T-helper 17 cell (primary cell): Measurements from ENCODE around the gene RBBP4. TPM values are rescaled to one million over a fixed set of nuclear protein-coding genes. Genes with fewer than 3 reads are reported as not detected.
A peak's percentile ranks its signal among the peaks of the same experiment; 100 is the strongest.
"Not testable (repeated sequence)": the region's sequence is repeated elsewhere in the genome, so short reads cannot be mapped to it uniquely, and the experiment has no call there.

Experiments
- ATAC-seq: fragments of 150-1000 bp; cut with Tn5 transposase; 2 replicates; pipeline ENCODE4 v1.10.0; 2021; ENCODE audit warnings: mild to moderate bottlenecking, moderate library complexity
- DNase-seq, 3 donors: peaks; one replicate each; pipeline versions ENCODE4 v3.0.0 to v3.0.0-alpha.2; 2020 to 2021
- H3K9me3 ChIP-seq: one replicate; pipeline ENCODE4 v1.7.0; 2013; ENCODE audit warnings: low read length, mild to moderate bottlenecking; ENCODE audit not compliant: control insufficient read depth, poor library complexity, severe bottlenecking
- H3K27ac Mint-ChIP-seq: one replicate; pipeline ENCODE4 v1.8.0; 2022; ENCODE audit warnings: mild to moderate bottlenecking, moderate library complexity, mixed read lengths
- H3K27me3 Mint-ChIP-seq: one replicate; pipeline ENCODE4 v1.8.0; 2022; ENCODE audit warnings: mixed read lengths
- H3K36me3 Mint-ChIP-seq: one replicate; pipeline ENCODE4 v1.8.0; 2022; ENCODE audit warnings: low read depth, mixed read lengths
- H3K4me1 Mint-ChIP-seq: one replicate; pipeline ENCODE4 v1.8.0; 2022; ENCODE audit warnings: mild to moderate bottlenecking, mixed read lengths
- H3K4me3 Mint-ChIP-seq: one replicate; pipeline ENCODE4 v1.8.0; 2022; ENCODE audit warnings: mild to moderate bottlenecking, moderate library complexity, mixed read lengths
- total RNA-seq, 4 donors: library from RNA in 2 of 4; stranded (reverse) in 2 of 4; gene quantifications; one replicate each; pipeline ENCODE4 v1.2.3 and lab custom pipeline; 2022 to 2026

Gene RBBP4
- total RNA-seq, 2 donors from 2014 or later: 130 to 152 TPM

DNA sequence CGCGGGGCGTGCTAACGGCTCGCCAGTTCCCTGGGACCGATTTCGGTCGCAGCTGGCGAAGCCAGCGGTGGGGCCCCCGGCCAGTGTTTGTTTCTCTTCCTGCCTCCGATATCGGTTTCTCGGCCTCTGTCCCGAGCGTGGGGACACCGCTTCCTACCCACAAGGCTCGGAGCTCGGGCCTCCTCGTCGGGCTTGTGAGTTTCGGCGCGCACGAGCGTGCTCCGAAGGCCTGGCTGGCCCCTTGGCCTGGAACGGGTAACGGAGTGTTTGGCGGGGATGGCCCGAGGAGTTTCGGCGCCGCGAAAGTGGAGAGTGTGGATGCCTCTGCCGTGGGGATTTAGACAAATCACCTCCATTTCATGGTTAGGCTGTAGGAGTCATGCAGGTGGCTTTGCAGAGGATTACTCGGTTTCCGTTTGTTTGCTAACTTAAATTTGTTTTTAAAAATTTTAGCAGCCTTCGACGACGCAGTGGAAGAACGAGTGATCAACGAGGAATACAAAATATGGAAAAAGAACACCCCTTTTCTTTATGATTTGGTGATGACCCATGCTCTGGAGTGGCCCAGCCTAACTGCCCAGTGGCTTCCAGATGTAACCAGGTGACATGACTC is 559 bp downstream of the RBBP4 start:
- DNase-seq: no peak

DNA sequence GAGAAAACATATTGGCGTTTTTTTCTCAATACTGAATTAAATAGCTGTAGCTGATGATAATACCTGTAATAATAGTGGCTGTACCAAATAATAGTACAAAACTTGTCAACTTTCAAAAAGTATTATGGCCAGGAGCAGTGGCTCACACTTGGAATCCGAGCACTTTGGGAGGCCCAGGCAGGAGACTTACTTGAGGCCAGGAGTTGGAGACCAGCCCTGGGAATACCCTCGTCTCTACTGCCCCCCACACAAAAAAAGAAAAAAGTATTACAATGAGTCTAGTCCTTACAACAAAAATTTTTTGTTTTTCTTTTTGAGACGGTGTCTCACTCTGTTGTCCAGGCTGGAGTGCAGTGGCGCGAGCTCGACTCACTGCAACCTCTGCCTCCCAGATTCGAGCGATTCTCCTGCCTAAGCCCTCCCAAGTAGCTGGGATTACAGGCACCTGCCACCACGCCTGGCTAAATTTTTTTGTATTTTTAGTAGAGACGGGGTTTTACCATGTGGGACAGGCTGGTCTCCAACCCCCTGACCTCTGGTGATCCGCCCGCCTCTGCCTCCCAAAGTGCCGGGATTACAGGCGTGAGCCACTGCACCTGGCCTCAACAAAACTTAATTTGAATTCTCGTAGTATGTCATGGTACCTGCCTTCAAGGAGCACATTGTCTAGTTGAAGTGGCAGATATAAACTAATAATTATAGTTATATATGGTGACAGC is 1.4 kb downstream of the RBBP4 start:
- no peak for DNase-seq
- Mint-ChIP-seq H3K27ac (peak overlapping the region; percentile 99), H3K4me1 (peaks cover 48% of the 10 kb centered on the region), H3K4me3 (peak overlapping the region; percentile 93), H3K36me3 (peaks cover 6% of the 10 kb centered on the region), H3K27me3 (no peaks in the 10 kb centered on the region)
- no peak for ATAC-seq
- no peaks in the 10 kb centered on the region for H3K9me3 ChIP-seq

More for the DNA sequence above, 559 bp downstream of the RBBP4 start:
- H3K4me1 Mint-ChIP-seq: peaks cover 46% of the 10 kb centered on the region
- ATAC-seq: no peak
- H3K9me3 ChIP-seq: no peaks in the 10 kb centered on the region
- no peaks in the 10 kb centered on the region for H3K27me3 Mint-ChIP-seq
- H3K4me3 Mint-ChIP-seq: peak overlapping the region; percentile 93
- H3K36me3 Mint-ChIP-seq: peaks cover 4% of the 10 kb centered on the region
- H3K27ac Mint-ChIP-seq: peak overlapping the region; percentile 99

DNA sequence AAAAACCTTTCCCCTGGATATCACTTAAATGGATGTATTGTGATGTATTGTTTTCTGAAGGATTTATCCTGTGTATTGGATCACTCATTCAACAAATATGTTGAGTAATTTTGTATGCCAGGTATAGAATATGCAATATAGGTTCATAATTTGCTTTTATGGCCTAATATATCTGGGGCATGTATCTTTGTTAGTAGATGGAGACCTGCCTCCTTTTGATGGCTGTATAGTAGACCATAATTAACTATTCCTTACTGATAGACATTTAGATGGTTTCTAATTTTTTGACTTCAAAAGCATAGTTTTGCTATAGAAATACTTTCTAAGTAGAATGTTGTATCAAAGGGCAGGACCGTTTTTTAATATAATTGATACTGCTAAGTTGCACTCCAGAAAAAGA is 8.6 kb downstream of the RBBP4 start:
- ATAC-seq: no peak
- no peak overlapping the region for H3K4me3 Mint-ChIP-seq
- no peaks in the 10 kb centered on the region for H3K9me3 ChIP-seq
- H3K27me3 Mint-ChIP-seq: no peaks in the 10 kb centered on the region
- DNase-seq: no peak
- H3K36me3 Mint-ChIP-seq: peaks cover 9% of the 10 kb centered on the region
- H3K4me1 Mint-ChIP-seq: peaks cover 25% of the 10 kb centered on the region
- no peak overlapping the region for H3K27ac Mint-ChIP-seq

DNA sequence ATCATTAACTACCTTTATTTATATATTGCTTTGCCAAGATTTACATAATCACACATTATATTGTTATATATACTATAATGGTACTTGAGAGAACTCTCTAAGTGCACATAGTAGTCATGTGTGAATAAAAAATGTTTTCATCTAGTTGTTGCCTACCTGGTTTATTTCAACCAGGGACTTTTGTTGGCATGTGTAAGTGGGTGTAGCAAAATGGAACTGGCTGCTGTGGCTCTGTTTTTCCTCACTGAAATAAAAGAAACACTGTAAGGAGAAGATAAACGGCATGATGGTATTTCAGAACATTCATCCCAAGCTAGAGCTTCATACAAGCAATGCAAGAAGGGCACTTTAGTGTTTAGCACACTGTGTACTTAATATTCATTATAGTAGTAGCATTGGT is 14.9 kb downstream of the RBBP4 start:
- H3K36me3 Mint-ChIP-seq: peaks cover 5% of the 10 kb centered on the region
- H3K4me3 Mint-ChIP-seq: no peak overlapping the region
- no peak overlapping the region for H3K27ac Mint-ChIP-seq
- no peaks in the 10 kb centered on the region for H3K9me3 ChIP-seq
- H3K4me1 Mint-ChIP-seq: peaks cover 5% of the 10 kb centered on the region
- DNase-seq (no peak), ATAC-seq (no peak)
- no peaks in the 10 kb centered on the region for H3K27me3 Mint-ChIP-seq

DNA sequence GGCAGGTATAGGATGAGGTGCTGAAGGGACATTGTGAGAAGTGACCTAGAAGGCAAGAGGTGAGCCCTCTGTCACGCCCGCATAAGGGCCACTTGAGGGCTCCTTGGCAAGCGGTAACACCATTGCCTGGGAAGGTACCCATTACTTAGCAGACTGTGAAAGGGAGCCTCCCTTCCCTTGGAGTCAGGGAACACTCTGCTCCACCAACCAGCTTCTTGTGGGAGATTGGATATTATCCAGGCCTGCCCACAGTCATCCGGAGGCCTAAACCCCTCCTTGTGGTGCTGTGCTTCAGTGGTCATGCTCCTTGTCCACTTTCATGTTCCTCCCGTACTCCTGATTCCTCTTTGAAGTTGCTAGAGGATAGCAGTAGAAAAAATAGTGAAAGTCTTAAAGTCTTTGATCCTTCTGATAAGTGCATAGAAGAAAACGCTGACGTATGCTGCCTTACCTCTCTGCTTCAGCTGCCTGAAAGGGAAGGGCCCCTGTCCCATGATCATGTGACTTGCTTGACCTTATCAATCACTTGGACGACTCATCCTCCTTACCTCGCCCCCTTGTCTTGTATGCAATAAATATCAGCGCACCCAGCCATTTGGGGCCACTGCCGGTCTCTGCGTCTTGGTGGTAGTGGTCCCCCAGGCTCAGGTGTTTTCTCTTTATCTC is 16.0 kb downstream of the RBBP4 start:
- no peaks in the 10 kb centered on the region for H3K27me3 Mint-ChIP-seq
- H3K4me1 Mint-ChIP-seq: peaks cover 5% of the 10 kb centered on the region
- no peak for ATAC-seq
- H3K4me3 Mint-ChIP-seq: no peak overlapping the region
- no peak for DNase-seq
- H3K36me3 Mint-ChIP-seq: peaks cover 5% of the 10 kb centered on the region
- H3K27ac Mint-ChIP-seq: no peak overlapping the region
- H3K9me3 ChIP-seq: no peaks in the 10 kb centered on the region

DNA sequence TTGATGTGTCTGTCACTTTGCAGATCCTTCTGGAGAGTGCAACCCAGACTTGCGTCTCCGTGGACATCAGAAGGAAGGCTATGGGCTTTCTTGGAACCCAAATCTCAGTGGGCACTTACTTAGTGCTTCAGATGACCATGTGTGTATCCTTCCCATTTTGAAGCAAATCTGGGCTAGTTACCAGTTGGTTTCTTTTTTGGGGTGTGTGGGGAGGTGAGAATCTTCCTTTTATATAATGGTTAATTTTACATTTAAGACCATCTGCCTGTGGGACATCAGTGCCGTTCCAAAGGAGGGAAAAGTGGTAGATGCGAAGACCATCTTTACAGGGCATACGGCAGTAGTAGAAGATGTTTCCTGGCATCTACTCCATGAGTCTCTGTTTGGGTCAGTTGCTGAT is 17.7 kb downstream of the RBBP4 start:
- not testable (repeated sequence) for DNase-seq, H3K4me3 Mint-ChIP-seq, ATAC-seq, H3K4me1 Mint-ChIP-seq, H3K27me3 Mint-ChIP-seq, H3K9me3 ChIP-seq
- Mint-ChIP-seq H3K36me3 (peaks cover 10% of the 10 kb centered on the region), H3K27ac (peak overlapping the region; percentile 4)

DNA sequence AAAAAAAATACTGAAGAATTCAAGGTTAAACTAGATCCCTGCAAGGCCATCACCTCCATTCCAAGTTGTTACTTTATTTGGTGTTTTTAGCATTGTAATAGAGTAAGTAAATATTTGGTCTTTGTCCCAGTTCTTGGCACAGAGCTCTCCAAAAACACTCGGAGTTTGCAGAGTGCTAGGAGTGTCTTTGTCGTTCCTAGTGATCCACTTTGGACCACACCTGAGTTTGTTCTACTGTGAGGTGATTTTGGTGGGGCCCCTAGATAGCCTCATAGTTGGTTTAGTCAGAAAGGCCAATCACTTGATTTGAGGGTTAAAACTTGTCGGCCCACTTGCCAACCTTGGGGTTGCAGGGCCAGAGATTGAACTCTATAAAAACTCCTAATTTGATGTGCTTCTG is 25.9 kb downstream of the RBBP4 start:
- DNase-seq: no peak
- Mint-ChIP-seq H3K36me3 (peaks cover 7% of the 10 kb centered on the region), H3K27me3 (no peaks in the 10 kb centered on the region), H3K4me3 (no peak overlapping the region), H3K27ac (no peak overlapping the region), H3K4me1 (no peaks in the 10 kb centered on the region)
- ATAC-seq: no peak
- H3K9me3 ChIP-seq: no peaks in the 10 kb centered on the region

DNA sequence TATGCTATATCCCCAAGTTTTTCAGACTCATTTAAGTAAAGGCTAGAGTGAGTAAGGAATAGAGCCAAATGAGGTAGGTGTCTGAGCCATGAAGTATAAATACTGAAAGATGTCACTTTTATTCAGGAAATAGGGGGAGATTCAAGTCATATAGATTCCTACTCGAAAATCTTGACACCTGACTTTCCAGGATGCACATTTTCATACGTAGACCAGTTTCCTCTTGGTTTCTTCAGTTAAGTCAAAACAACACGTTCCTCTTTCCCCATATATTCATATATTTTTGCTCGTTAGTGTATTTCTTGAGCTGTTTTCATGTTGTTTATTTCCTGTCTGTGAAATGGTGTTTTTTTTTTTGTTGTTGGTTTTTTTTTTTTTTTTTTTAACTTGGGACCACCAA is 29.0 kb downstream of the RBBP4 start:
- not testable (repeated sequence) for H3K4me3 Mint-ChIP-seq, H3K9me3 ChIP-seq, H3K4me1 Mint-ChIP-seq, H3K27ac Mint-ChIP-seq, H3K27me3 Mint-ChIP-seq, DNase-seq, H3K36me3 Mint-ChIP-seq, ATAC-seq

DNA sequence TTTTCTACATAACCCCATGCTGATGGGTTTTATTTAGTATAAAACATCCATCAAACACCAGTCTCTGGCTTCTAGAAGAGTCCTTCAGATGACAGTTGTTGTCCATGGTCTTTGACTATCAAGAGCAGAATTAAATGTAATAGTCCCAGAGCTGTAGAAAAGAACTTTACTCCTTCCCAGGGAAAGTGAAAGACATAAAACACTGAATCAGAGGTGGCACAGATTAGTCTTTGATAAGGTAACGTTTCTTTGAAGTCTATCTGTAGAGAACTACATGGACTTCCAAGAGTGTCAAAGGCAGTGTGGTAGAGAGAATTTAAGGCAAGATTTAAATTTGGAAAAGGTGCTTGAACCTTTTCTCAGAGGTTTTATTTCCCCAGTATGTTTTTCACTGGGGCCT is 29.6 kb downstream of the RBBP4 start:
- no peak overlapping the region for H3K4me3 Mint-ChIP-seq
- ATAC-seq: no peak
- peaks cover 3% of the 10 kb centered on the region for H3K36me3 Mint-ChIP-seq
- no peak for DNase-seq
- H3K27me3 Mint-ChIP-seq: no peaks in the 10 kb centered on the region
- H3K27ac Mint-ChIP-seq: no peak overlapping the region
- no peaks in the 10 kb centered on the region for H3K4me1 Mint-ChIP-seq
- H3K9me3 ChIP-seq: no peaks in the 10 kb centered on the region

DNA sequence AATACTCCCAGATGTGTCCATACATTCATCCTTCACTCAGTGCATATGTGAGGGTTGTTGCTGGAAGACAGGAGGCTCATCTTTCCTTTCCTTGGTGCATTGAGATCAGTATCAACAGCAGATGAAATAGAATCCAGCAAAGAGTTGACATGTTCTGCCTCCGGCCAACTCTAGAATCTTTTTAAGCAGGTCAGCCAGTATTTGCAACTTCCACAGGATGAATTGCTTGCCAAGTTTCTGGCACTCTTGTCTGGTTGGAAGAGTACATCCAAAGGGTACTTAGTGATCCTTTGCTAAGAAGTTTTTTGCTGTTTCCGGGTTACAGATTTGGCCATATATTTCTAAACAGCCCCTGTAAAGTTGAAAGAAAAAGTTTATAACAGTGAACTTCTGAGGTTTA is 30.5 kb downstream of the RBBP4 start:
- H3K9me3 ChIP-seq: no peaks in the 10 kb centered on the region
- ATAC-seq: no peak
- no peaks in the 10 kb centered on the region for H3K4me1 Mint-ChIP-seq
- no peaks in the 10 kb centered on the region for H3K27me3 Mint-ChIP-seq
- H3K27ac Mint-ChIP-seq: no peak overlapping the region
- H3K4me3 Mint-ChIP-seq: no peak overlapping the region
- peaks cover 2% of the 10 kb centered on the region for H3K36me3 Mint-ChIP-seq
- no peak for DNase-seq

DNA sequence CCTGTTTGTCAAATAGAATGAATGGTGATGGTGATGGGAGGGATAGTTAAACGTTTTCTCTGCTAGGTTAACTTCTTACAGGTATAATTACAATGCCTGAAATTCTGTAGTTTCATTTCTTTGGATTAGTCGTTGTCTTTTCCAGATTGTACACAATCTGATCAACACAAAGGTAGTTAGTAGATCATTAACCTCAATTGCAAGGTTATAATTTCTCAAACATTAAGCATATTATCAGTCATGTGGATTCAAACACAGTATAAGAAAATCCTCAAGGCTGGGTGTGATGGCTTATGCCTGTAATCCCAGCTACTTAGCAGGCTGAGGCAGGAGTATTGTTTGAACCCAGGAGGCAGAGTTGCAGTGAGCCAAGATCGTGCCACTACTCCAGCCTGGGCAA is 31.0 kb downstream of the RBBP4 start:
- Mint-ChIP-seq H3K36me3 (peaks cover 2% of the 10 kb centered on the region), H3K27me3 (no peaks in the 10 kb centered on the region), H3K4me1 (no peaks in the 10 kb centered on the region), H3K27ac (no peak overlapping the region), H3K4me3 (no peak overlapping the region)
- DNase-seq: no peak
- H3K9me3 ChIP-seq: no peaks in the 10 kb centered on the region
- ATAC-seq: no peak

DNA sequence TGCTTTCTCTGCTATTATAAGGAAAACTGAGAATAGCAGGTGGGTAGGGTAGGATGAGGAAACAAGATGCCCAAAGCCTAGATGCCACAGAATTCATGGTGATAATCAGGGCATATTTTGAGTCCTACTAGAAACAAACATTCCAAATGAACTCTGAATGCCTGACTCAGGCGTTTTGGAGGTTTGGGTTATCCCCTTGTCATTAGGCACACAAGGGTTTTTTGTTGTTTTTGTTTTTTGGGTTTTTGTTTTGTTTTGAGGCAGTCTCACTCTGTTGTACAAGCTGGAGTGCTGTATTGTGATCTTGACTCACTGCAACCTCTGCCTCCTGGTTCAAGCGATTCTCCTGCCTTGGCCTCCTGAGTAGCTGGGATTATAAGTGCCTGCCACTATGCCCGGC is 32.4 kb downstream of the RBBP4 start:
- H3K4me3 Mint-ChIP-seq: no peak overlapping the region
- ATAC-seq: no peak
- no peak overlapping the region for H3K27ac Mint-ChIP-seq
- H3K9me3 ChIP-seq: no peaks in the 10 kb centered on the region
- H3K4me1 Mint-ChIP-seq: no peaks in the 10 kb centered on the region
- DNase-seq: no peak
- H3K27me3 Mint-ChIP-seq: no peaks in the 10 kb centered on the region
- peaks cover 2% of the 10 kb centered on the region for H3K36me3 Mint-ChIP-seq

DNA sequence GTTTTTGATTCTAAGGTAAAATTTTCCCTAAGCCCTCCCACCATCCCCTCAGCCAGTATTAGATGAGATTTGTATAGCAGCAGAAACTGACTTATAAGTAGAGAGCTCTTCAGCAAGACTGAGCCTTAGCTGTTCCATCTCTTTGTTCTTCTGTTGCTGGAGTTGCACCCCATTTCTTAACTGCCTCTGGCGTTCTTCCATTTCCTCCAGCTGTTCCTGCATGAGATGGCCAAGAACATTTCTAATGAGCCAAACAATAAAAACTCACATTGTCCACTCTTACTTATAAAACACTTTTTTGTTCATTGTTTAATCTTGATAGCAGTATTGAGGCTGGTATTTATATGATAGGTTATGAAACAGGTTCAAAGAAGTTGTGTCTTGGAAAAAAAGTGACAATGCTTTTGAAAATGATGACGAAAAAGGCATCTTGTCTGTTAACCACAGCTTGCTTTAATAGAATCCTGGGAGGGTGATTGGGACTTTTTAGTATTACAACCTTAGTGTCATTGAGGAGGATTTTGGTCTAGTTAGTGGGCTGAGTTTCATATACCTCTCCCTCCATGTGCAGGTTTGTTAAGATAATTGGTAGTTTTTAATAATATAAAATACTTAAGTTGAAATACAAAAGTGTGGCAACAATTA is 33.3 kb downstream of the RBBP4 start:
- Mint-ChIP-seq H3K4me1 (no peaks in the 10 kb centered on the region), H3K4me3 (no peak overlapping the region), H3K36me3 (peaks cover 2% of the 10 kb centered on the region), H3K27ac (no peak overlapping the region), H3K27me3 (no peaks in the 10 kb centered on the region)
- DNase-seq: no peak
- ATAC-seq: no peak
- no peaks in the 10 kb centered on the region for H3K9me3 ChIP-seq
